ENCODE measurements around the gene SRSF9.

GRCh38 chr12:120481022-120481767, 11.6 kb upstream of the SRSF9 start:
- TF ChIP-seq CREB5 (CRISPR knock-in tag; IDR thresholded peaks at IDR 0.05; ENCODE audit: low read depth) (no peak), CSDC2 (CRISPR knock-in tag; IDR thresholded peaks at IDR 0.05) (no peak), SNAI2 (CRISPR knock-in tag; IDR thresholded peaks at IDR 0.05) (no peak), PPARA (CRISPR knock-in tag; IDR thresholded peaks at IDR 0.05; ENCODE audit: borderline replicate concordance) (no peak), ZFP30 (CRISPR knock-in tag; IDR thresholded peaks at IDR 0.05) (no peak), ZC3H10 (CRISPR knock-in tag; IDR thresholded peaks at IDR 0.05) (no peak)

Data from SK-N-SH treated with all-trans-retinoic acid at 6 μM for 48 hours (cell line).